Activated CD4-positive, alpha-beta T cell treated with anti-CD3 and anti-CD28 coated beads, Interleukin-2, amount 10 ng/mL, durations not matched to agents 24 days and 14 days (primary cell): ENCODE measurements around the gene SRGAP2B. TPM values are rescaled to one million over a fixed set of nuclear protein-coding genes. Genes with fewer than 3 reads are reported as not detected.
"Not testable (repeated sequence)": the region's sequence is repeated elsewhere in the genome, so short reads cannot be mapped to it uniquely, and the experiment has no call there.

Source experiments
- DNase-seq: peaks from one replicate; pipeline ENCODE4 v3.0.0; 2022
- H3K27ac Mint-ChIP-seq: one replicate; pipeline ENCODE4 v1.8.0; 2022; ENCODE audit warnings: mild to moderate bottlenecking, mixed read lengths
- H3K27me3 Mint-ChIP-seq: one replicate; pipeline ENCODE4 v1.8.0; 2022; ENCODE audit warnings: mixed read lengths
- H3K36me3 Mint-ChIP-seq: one replicate; pipeline ENCODE4 v1.8.0; 2022; ENCODE audit warnings: low read depth, mild to moderate bottlenecking, mixed read lengths
- H3K4me1 Mint-ChIP-seq: one replicate; pipeline ENCODE4 v1.8.0; 2021; ENCODE audit warnings: mixed read lengths
- H3K4me3 Mint-ChIP-seq: one replicate; pipeline ENCODE4 v1.8.0; 2022; ENCODE audit warnings: mild to moderate bottlenecking, moderate library complexity, mixed read lengths
- H3K9me3 Mint-ChIP-seq: one replicate; pipeline ENCODE4 v1.8.0; 2021; ENCODE audit warnings: mixed read lengths
- intact Hi-C: fragments of 100-400 bp; cut with micrococcal nuclease; formaldehyde crosslinking; loops from one replicate; pipeline ENCODE4 v1.15.1; 2023
- total RNA-seq: library from RNA; stranded (reverse); gene quantifications from 2 replicates; pipeline ENCODE4 v1.2.3, GENCODE V29; 2022

The SRGAP2B gene
- total RNA-seq, 1 donor from 2014 or later, result 39.9 TPM

DNA sequence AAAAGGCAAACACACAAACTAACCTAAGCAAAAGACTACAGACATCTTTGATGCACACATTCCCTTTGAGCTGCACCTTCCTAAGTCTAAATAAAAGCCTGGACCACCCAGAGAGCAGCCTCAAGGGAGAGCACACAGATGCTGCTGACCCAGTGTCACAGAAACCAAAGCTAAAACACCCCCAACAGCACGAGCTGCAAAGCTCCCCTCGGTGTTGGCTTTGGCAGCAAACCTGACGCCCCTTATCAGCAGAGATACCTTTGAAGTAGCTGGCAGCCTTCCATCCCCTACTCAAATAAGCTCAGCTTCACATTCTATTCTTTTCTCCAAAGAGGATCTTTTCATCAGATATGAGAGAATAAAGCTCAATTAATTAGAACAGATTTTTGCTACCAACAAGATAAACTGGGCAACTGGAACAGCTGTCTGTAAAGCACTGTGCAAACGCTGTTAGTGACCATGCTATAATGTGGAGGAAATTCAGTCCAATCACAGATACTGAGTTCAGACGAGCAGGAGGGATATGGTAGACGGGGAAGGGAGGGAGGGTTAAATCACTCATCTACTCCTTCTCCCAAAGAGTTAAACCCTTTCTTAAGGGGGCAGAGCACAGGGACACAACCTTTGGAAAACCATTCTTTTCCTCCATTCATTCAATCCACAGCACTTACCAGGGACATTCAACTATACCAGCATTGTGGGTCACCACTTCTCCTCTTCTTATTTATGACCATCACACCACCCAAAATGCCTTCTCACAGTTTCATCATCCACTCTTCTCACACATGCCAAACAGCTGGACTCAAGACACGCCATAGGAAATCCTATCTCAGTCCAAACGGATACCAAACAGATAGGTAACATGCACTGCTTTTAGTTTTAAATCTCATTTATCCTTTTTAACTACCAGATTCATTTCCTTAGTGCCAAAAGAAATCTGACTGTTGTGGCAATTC, 148.3 kb downstream of the SRGAP2B start:
- H3K27ac Mint-ChIP-seq, DNase-seq, H3K9me3 Mint-ChIP-seq, H3K36me3 Mint-ChIP-seq, H3K4me1 Mint-ChIP-seq, H3K4me3 Mint-ChIP-seq, intact Hi-C loops, H3K27me3 Mint-ChIP-seq: not testable (repeated sequence)

DNA sequence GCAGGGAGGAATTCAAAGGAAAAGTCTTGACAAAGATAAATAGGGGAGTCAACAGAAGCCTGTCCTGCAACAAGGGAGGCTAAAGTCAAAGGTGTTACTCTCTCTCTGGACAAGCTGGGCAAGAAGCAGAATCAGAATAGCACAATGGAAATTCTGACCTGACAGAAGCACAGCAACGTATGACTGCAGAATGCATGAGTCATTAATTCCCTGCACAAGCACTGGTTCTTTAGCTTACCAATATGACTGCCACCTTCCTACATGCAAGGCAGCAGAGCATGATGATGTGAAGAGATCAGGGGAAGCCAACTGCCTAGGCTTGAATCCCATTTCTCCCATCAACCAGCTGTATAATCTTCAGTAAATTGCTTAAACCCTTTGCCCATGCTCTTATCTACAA, 153.4 kb downstream of the SRGAP2B start:
- H3K27me3 Mint-ChIP-seq, H3K4me1 Mint-ChIP-seq, H3K36me3 Mint-ChIP-seq, H3K9me3 Mint-ChIP-seq, intact Hi-C loops, DNase-seq: not testable (repeated sequence)
- Mint-ChIP-seq H3K4me3 (peak overlapping the region; percentile 44), H3K27ac (peak overlapping the region; percentile 89)

DNA sequence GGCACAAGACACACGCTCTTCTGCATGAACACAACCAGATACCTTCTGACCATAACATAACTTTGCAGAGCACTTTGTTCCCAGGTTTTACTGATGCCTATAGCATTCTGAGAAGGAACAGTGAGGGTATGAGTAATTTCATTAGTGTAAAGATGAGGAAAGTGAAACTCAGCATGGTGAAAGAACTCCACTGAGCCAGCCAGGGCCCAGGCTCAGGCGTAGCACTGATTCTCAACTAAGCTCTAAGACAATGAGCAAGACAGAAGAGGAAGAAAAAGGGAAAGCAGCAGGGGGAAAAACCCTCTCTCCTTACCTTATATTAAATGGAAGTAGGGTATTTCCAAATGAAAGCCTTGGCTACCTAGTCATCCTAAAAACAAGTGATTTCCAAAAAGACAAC, 155.1 kb downstream of the SRGAP2B start:
- H3K27me3 Mint-ChIP-seq, DNase-seq, H3K4me1 Mint-ChIP-seq, H3K36me3 Mint-ChIP-seq, intact Hi-C loops, H3K9me3 Mint-ChIP-seq: not testable (repeated sequence)
- H3K4me3 Mint-ChIP-seq, result peak overlapping the region; percentile 66
- H3K27ac Mint-ChIP-seq, result peak overlapping the region; percentile 88

DNA sequence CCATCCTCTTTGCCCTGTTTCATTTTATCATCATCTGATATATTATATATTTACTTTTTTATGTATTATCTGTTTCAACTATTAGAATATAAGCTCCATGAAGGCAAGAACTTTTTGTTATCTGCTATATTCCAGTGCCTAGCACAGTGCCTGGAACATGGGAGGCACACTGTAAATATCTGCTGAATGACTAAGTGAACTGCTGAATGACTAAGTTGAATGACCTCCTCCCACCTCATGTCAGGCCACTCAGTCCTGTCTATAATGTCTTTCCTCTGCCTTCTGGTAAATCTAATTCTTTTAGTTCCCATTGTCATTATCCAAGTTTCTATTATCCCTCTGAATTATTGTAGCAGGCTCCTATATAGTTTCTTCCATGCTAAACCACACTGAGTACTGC, 156.5 kb downstream of the SRGAP2B start:
- H3K9me3 Mint-ChIP-seq, H3K36me3 Mint-ChIP-seq, H3K27ac Mint-ChIP-seq, intact Hi-C loops, H3K4me1 Mint-ChIP-seq, H3K4me3 Mint-ChIP-seq, DNase-seq, H3K27me3 Mint-ChIP-seq: not testable (repeated sequence)

DNA sequence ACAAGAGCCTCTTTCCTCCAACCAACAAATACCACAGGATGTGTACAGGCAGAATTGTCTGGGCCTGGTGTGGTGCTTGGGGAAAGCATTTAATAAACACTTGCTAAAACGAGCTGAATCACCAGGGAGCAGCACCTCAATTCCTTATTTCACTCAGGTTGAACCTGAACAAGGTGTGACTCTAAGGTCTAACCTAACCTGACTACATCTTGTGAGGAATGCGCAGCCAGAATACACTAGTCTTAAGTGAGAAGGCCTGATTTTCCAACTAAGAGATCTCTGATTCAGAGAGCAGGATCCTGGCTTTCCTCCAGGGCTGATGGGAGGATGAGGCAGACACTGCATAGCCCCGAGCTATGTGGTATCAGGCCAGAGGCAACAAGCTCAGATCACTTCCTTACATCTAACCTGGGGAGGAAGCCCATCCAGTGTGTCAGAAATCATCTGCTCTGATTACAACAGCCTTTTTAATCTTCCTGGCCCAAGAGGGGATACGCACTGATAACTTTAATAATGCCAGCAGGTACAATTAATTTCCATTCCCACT, 158.9 kb downstream of the SRGAP2B start:
- H3K9me3 Mint-ChIP-seq, H3K27ac Mint-ChIP-seq, H3K36me3 Mint-ChIP-seq, H3K4me1 Mint-ChIP-seq, intact Hi-C loops, H3K27me3 Mint-ChIP-seq, H3K4me3 Mint-ChIP-seq, DNase-seq: not testable (repeated sequence)

DNA sequence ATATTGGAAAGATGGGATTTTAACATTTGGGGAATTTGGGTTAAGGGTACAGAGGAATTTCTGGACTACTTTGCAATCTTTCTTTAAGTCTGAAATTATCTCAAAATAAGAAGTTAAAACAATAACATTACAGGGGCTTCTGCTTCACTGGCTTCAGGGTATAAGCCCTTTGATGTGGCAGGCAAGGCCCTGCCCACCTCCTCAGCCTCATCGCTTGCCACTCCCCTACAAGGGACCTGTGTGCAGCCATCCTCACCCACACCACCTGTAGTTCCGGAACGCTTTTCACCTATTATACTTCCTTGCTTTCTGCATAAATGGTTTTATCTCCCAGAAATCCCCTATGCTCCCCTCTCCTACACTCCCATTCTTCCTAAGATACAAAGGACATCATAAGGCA, 159.8 kb downstream of the SRGAP2B start:
- H3K36me3 Mint-ChIP-seq, DNase-seq, H3K27ac Mint-ChIP-seq, H3K27me3 Mint-ChIP-seq, intact Hi-C loops, H3K4me1 Mint-ChIP-seq, H3K9me3 Mint-ChIP-seq, H3K4me3 Mint-ChIP-seq: not testable (repeated sequence)

DNA sequence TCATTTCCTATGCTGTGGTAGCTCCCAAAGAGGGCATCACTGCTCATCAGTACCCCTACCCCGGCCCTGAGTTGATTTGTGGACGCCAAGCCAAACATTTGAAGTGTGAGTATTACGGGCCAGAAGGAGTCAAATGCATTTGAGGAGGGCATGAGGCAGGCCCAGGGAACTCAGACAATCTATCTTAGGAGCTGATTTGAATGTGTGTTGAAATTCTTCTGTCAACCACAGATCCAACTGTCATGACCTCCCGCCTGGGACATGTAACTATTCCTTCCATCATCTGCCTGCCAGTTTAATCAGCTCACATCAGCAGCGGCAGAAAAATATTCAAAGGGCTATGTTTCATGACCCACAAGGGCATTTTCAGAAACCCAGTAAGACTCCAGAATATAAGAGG, 162.1 kb downstream of the SRGAP2B start:
- DNase-seq, H3K27me3 Mint-ChIP-seq, H3K4me3 Mint-ChIP-seq, H3K27ac Mint-ChIP-seq, H3K9me3 Mint-ChIP-seq, H3K4me1 Mint-ChIP-seq, H3K36me3 Mint-ChIP-seq, intact Hi-C loops: not testable (repeated sequence)

DNA sequence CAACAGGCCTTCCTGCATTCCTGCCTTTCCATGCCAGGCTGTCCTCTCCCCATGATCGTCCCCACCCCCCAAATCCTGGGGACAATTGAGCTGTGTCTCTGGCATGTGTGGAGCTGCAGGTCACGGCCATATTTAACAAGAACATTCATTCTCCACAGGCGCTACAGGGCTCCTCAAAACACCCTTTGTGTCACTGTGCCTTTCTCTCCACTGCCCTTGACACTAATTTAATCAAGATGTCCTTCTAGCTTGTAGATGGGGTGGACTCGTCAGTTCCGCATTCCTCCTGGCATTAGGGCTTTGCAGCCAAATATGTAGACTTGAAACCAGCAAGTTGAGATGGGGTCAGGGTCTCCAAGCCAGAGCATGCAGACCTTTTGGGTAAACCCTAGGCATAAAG, 163.0 kb downstream of the SRGAP2B start:
- H3K4me1 Mint-ChIP-seq, H3K27me3 Mint-ChIP-seq, intact Hi-C loops, H3K4me3 Mint-ChIP-seq, H3K9me3 Mint-ChIP-seq, H3K36me3 Mint-ChIP-seq, H3K27ac Mint-ChIP-seq, DNase-seq: not testable (repeated sequence)

DNA sequence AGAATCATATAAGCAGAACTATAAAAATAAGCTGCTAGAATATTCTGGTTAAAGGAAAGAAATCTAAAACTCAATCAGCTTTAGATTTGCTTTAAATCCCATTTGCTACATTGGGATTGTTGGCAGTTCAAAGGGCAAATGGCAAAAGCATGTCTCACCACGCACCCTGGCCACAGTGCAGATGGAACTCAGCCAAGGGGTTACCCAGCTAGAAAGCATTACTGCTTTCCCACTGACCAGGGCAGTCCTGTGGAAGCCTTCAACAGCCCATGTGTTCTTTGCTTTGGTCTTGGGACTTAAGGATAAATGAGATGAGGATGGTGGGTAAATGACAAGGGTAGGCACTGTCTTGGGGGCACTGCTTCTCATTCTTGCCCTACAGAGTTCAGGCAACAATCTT, 163.6 kb downstream of the SRGAP2B start:
- H3K4me3 Mint-ChIP-seq, H3K27me3 Mint-ChIP-seq, H3K9me3 Mint-ChIP-seq, intact Hi-C loops, H3K4me1 Mint-ChIP-seq, H3K36me3 Mint-ChIP-seq, H3K27ac Mint-ChIP-seq, DNase-seq: not testable (repeated sequence)

DNA sequence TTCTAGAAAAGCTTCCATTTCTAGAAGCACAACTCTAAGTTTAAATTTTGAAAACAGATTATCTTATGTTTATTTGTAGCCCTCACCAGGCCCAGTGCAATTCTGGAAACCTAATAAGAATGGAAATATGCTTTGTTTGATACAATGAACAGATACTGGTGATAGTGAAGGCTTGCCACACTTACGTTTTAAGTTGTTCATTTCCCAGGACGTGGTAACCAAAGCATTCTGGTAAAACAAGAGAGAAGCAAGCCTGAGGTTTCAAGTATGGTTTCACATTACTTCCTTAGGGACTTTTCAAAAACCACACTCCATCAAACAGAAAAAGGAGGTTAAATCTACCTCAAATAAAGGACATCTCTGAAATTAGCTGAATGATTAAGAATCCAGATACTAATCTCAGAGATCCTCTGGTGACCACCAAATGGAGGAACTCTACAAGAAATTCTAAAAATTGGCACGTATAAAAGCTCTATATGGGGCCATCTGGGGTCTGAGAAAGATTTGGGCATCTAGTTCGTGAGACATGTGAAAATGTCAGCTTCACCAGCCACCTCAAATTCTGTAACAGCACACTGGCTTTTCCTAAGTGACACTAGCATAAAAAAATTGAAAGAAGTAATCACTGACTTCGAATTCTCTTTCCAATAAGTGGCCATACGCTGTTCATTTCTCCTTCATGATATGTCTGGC, 164.9 kb downstream of the SRGAP2B start:
- peak overlapping the region; percentile 66 for H3K27ac Mint-ChIP-seq
- H3K9me3 Mint-ChIP-seq, H3K4me3 Mint-ChIP-seq, intact Hi-C loops, H3K4me1 Mint-ChIP-seq, H3K27me3 Mint-ChIP-seq, H3K36me3 Mint-ChIP-seq: not testable (repeated sequence)
- DNase-seq, result peak; percentile 58

DNA sequence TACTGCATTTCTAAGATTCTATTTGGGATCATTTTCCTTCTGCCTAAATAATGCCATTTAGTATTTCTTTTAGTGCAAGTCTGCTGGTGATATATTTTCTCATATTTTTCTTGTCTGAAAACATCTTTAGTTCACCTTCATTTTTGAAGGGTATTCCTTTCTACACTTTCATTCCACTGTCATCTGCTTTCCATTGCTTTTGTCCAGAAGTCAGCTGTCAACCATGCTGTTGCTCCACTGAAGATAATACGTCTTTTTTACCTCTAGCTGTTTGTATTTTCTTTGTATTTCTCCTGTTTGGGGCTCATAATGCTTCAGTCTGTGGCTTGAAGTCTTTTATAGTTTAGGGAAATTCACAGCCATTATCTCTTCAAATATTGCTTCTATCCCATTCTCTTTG, 167.8 kb downstream of the SRGAP2B start:
- H3K27ac Mint-ChIP-seq, H3K27me3 Mint-ChIP-seq, DNase-seq, H3K9me3 Mint-ChIP-seq, H3K4me3 Mint-ChIP-seq, intact Hi-C loops, H3K4me1 Mint-ChIP-seq, H3K36me3 Mint-ChIP-seq: not testable (repeated sequence)

DNA sequence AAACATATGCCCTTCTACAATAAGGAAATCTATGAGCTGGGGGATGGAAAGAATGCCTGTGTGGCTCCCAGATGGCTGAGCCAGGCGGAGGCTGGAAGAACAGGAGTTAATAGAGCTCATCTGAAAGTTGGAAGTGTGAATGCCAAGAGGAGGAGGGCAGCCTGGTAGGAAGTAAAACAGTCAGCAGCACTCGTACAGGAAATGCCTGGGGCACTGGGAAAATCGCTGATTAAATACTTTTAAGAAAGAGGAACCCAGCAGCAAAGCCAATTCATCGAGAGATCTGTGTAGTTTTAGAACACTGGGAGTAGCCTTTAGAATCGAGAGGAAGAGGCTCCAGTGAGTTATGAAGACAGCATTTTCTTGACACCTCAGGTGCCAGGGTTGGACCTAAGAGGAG, 171.5 kb downstream of the SRGAP2B start:
- H3K27ac Mint-ChIP-seq, H3K36me3 Mint-ChIP-seq, H3K4me1 Mint-ChIP-seq, DNase-seq, intact Hi-C loops, H3K27me3 Mint-ChIP-seq, H3K4me3 Mint-ChIP-seq, H3K9me3 Mint-ChIP-seq: not testable (repeated sequence)

DNA sequence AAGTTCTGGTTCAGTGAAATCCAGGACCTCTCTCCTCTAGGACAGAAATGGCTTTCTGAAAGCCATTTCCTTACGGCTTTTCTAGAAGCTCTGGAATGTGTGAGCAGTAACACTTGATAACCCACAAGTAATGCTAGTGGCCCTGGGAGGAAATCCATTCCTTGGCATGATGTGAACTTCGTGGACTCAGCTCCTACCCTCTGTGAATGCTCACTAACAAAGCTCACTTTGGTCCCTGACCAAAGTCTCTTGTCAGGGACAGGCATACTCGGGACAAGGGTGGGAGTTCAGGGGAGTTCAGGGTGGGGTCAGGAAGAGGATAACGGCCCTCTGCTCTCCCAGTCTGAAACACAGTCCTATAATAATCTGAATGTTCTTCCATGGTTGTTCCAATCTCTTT, 172.3 kb downstream of the SRGAP2B start:
- H3K27me3 Mint-ChIP-seq, intact Hi-C loops, H3K27ac Mint-ChIP-seq, H3K9me3 Mint-ChIP-seq, H3K36me3 Mint-ChIP-seq, H3K4me1 Mint-ChIP-seq, H3K4me3 Mint-ChIP-seq, DNase-seq: not testable (repeated sequence)

DNA sequence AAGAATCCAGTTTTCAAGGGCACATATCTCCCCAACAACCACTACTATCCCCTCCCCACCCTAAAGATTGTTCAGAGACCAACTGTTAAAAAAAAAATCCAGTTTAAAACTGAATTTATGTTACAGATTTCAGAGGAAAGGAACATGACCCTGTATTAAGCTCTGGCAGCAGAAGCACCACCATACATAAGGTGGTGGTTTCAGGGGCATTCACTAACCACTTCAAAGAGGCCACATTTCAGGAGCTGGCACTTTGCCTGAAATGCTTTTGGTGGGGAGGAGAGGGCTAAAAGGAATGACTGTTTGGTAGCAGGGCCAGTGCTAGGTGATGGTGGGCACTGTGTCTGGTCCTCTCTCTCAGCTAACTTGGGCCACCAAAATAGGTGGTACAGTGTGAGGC, 176.0 kb downstream of the SRGAP2B start:
- H3K4me1 Mint-ChIP-seq, DNase-seq, H3K27me3 Mint-ChIP-seq, H3K9me3 Mint-ChIP-seq, H3K36me3 Mint-ChIP-seq, H3K4me3 Mint-ChIP-seq, H3K27ac Mint-ChIP-seq, intact Hi-C loops: not testable (repeated sequence)
